Measurements from ENCODE around the gene PTPRM. TPM values are rescaled to one million over a fixed set of nuclear protein-coding genes. Genes with fewer than 3 reads are reported as not detected.

The PTPRM gene
- total and polyA plus RNA-seq, 2 experiments from 2014 or later: 30.9 to 62.8 TPM

DNA sequence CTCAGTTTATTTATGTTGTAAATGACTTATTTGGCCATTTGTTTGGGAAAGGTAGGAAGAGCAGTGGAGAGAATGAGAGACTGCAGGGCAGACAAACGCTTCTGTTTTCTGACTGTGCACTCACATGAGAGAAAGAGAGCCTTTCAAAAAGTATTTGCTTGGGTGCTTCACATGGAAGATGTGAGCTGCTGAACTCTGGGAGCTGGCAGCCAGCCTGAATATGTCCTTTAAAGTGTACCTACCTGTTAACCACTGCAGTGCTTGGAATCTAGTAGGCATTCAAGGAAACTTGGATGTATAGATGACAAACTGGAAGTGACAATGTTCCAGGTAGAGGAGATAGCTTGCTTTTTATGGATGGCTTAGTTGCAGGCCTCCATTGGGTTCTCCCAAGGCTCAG lies 68.8 kb downstream of the PTPRM start:
- WGBS, 2 experiments (ENCODE audit: low coverage in 1 of 2, low lambda C conversion rate in 2 of 2, missing lambda C conversion rate in 2 of 2): 94 to 95% methylated on average over 1 of the region's 1 CpG
- TF ChIP-seq EZH2phosphoT487 (IDR thresholded peaks at IDR 0.05; ENCODE audit: insufficient read depth, low read depth): no peak
- TF ChIP-seq EZH2 (IDR thresholded peaks at IDR 0.05; ENCODE audit: insufficient read depth, poor library complexity, severe bottlenecking): no peak
- no peaks in the 10 kb centered on the region for H4K20me1 ChIP-seq (ENCODE audit: insufficient read depth)
- H3K4me2 ChIP-seq (ENCODE audit: unreplicated experiment): no peak overlapping the region
- no peak overlapping the region for H3K27ac ChIP-seq
- DNase-seq: no peak
- no peaks in the 10 kb centered on the region for H3K9me3 ChIP-seq (ENCODE audit: low read depth)
- H3K4me1 ChIP-seq (ENCODE audit: insufficient read depth): peaks cover 25% of the 10 kb centered on the region
- no peak overlapping the region for H3K4me3 ChIP-seq
- H3F3A ChIP-seq (ENCODE audit: insufficient read depth): no peaks in the 10 kb centered on the region
- H2AFZ ChIP-seq: no peak overlapping the region
- no peak overlapping the region for H3K9ac ChIP-seq
- H3K27me3 ChIP-seq (replicated peaks; ENCODE audit: insufficient read depth): no peaks in the 10 kb centered on the region
- H3K36me3 ChIP-seq (ENCODE audit: low read depth): no peaks in the 10 kb centered on the region
- H3K79me2 ChIP-seq (ENCODE audit: insufficient read depth): peaks cover 20% of the 10 kb centered on the region
- in situ Hi-C loops (cut with MboI): no loop called here
- H3K9me2 ChIP-seq (ENCODE audit: insufficient read depth): no peaks in the 10 kb centered on the region

GRCh38 chr18:7637269-7637668 lies 70.2 kb downstream of the PTPRM start:
- Histone ChIP-seq H3K79me2 (ENCODE audit: insufficient read depth) (peaks cover 6% of the 10 kb centered on the region), H4K20me1 (ENCODE audit: insufficient read depth) (no peaks in the 10 kb centered on the region), H3F3A (ENCODE audit: insufficient read depth) (no peaks in the 10 kb centered on the region), H3K4me1 (ENCODE audit: insufficient read depth) (peaks cover 25% of the 10 kb centered on the region), H3K9me2 (ENCODE audit: insufficient read depth) (no peaks in the 10 kb centered on the region), H3K27ac (no peak overlapping the region), H2AFZ (no peak overlapping the region), H3K9ac (no peak overlapping the region), H3K4me3 (no peak overlapping the region), H3K4me2 (ENCODE audit: unreplicated experiment) (no peak overlapping the region), H3K36me3 (ENCODE audit: low read depth) (no peaks in the 10 kb centered on the region), H3K9me3 (ENCODE audit: low read depth) (no peaks in the 10 kb centered on the region), H3K27me3 (replicated peaks; ENCODE audit: insufficient read depth) (no peaks in the 10 kb centered on the region)
- TF ChIP-seq EZH2 (IDR thresholded peaks at IDR 0.05; ENCODE audit: insufficient read depth, poor library complexity, severe bottlenecking): no peak
- no peak for TF ChIP-seq EZH2phosphoT487 (IDR thresholded peaks at IDR 0.05; ENCODE audit: insufficient read depth, low read depth)
- DNase-seq: peak; percentile 23
- in situ Hi-C loops (cut with MboI): no loop called here
- WGBS, 2 experiments (ENCODE audit: low coverage in 1 of 2, low lambda C conversion rate in 2 of 2, missing lambda C conversion rate in 2 of 2): 91 to 93% methylated on average over 2 of the region's 2 CpGs

- no peak for DNase-seq
- Histone ChIP-seq H3K27me3 (replicated peaks; ENCODE audit: insufficient read depth) (no peaks in the 10 kb centered on the region), H3K9ac (no peak overlapping the region), H3K27ac (no peak overlapping the region), H3K79me2 (ENCODE audit: insufficient read depth) (no peaks in the 10 kb centered on the region; the same call in 1 of the 2 replicates), H3F3A (ENCODE audit: insufficient read depth) (no peaks in the 10 kb centered on the region), H3K36me3 (ENCODE audit: low read depth) (no peaks in the 10 kb centered on the region), H4K20me1 (ENCODE audit: insufficient read depth) (no peaks in the 10 kb centered on the region), H3K4me1 (ENCODE audit: insufficient read depth) (peaks cover 18% of the 10 kb centered on the region), H2AFZ (no peak overlapping the region), H3K4me2 (ENCODE audit: unreplicated experiment) (no peak overlapping the region), H3K9me3 (ENCODE audit: low read depth) (no peaks in the 10 kb centered on the region), H3K9me2 (ENCODE audit: insufficient read depth) (no peaks in the 10 kb centered on the region), H3K4me3 (no peak overlapping the region)
- no peak for TF ChIP-seq EZH2 (IDR thresholded peaks at IDR 0.05; ENCODE audit: insufficient read depth, poor library complexity, severe bottlenecking)
- no peak for TF ChIP-seq EZH2phosphoT487 (IDR thresholded peaks at IDR 0.05; ENCODE audit: insufficient read depth, low read depth)
- in situ Hi-C loops (cut with MboI): no loop called here
Observed at GRCh38 chr18:7638321-7638720, 71.2 kb downstream of the PTPRM start.

GRCh38 chr18:7641813-7642212 lies 74.7 kb downstream of the PTPRM start:
- Histone ChIP-seq H2AFZ (no peak overlapping the region), H4K20me1 (ENCODE audit: insufficient read depth) (no peaks in the 10 kb centered on the region; the same call in 1 of the 2 replicates), H3K79me2 (ENCODE audit: insufficient read depth) (peaks cover 13% of the 10 kb centered on the region; the same call in 1 of the 2 replicates), H3K4me3 (no peak overlapping the region), H3K36me3 (ENCODE audit: low read depth) (no peaks in the 10 kb centered on the region), H3F3A (ENCODE audit: insufficient read depth) (no peaks in the 10 kb centered on the region), H3K4me1 (ENCODE audit: insufficient read depth) (peaks cover 16% of the 10 kb centered on the region), H3K27ac (no peak overlapping the region), H3K9me2 (ENCODE audit: insufficient read depth) (no peaks in the 10 kb centered on the region), H3K4me2 (ENCODE audit: unreplicated experiment) (no peak overlapping the region), H3K9ac (no peak overlapping the region), H3K27me3 (replicated peaks; ENCODE audit: insufficient read depth) (no peaks in the 10 kb centered on the region), H3K9me3 (ENCODE audit: low read depth) (no peaks in the 10 kb centered on the region)
- in situ Hi-C loops (cut with MboI): no loop called here
- 92 to 93% methylated on average over 4 of the region's 4 CpGs for WGBS, 2 experiments (ENCODE audit: low coverage in 1 of 2, low lambda C conversion rate in 2 of 2, missing lambda C conversion rate in 2 of 2)
- TF ChIP-seq EZH2 (IDR thresholded peaks at IDR 0.05; ENCODE audit: insufficient read depth, poor library complexity, severe bottlenecking): no peak
- TF ChIP-seq EZH2phosphoT487 (IDR thresholded peaks at IDR 0.05; ENCODE audit: insufficient read depth, low read depth): no peak
- no peak for DNase-seq

DNA sequence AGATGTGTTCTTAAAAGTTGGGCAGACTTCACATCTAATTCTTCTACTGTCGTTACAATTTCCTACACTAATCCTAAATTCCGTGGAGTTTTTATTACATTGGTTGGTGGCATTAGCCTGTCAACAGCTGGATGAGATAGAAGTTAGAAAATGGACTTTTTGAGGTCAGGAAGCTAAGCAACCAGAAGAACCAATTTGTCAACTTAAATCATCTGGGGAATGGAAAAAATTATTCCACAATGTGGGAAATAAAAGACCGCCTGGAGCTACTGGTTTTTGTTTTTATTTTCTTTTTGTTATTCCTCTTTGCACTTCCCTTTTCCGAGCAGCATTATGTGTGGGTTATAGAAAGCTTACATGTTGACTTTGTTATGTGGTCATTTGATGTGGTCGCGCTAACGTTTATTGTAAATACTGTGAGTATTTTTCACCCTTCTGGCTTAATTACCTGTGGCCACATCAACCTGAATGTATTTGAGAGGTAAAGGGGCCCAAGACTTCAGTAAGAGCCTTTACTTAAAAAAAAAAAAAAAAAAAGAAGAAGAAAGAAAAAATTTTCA lies 75.3 kb downstream of the PTPRM start:
- Histone ChIP-seq H3F3A (ENCODE audit: insufficient read depth) (no peaks in the 10 kb centered on the region), H3K9me2 (ENCODE audit: insufficient read depth) (no peaks in the 10 kb centered on the region), H3K9me3 (ENCODE audit: low read depth) (no peaks in the 10 kb centered on the region), H3K4me3 (no peak overlapping the region), H3K4me1 (ENCODE audit: insufficient read depth) (peaks cover 13% of the 10 kb centered on the region), H3K4me2 (ENCODE audit: unreplicated experiment) (no peak overlapping the region), H3K36me3 (ENCODE audit: low read depth) (no peaks in the 10 kb centered on the region), H3K27ac (no peak overlapping the region), H3K79me2 (ENCODE audit: insufficient read depth) (peaks cover 19% of the 10 kb centered on the region; the same call in 1 of the 2 replicates), H3K9ac (no peak overlapping the region), H2AFZ (no peak overlapping the region), H4K20me1 (ENCODE audit: insufficient read depth) (no peaks in the 10 kb centered on the region; the same call in 1 of the 2 replicates), H3K27me3 (replicated peaks; ENCODE audit: insufficient read depth) (no peaks in the 10 kb centered on the region)
- TF ChIP-seq EZH2phosphoT487 (IDR thresholded peaks at IDR 0.05; ENCODE audit: insufficient read depth, low read depth) (no peak), EZH2 (IDR thresholded peaks at IDR 0.05; ENCODE audit: insufficient read depth, poor library complexity, severe bottlenecking) (no peak)
- no peak for DNase-seq
- in situ Hi-C loops (cut with MboI): no loop called here
- WGBS, 2 experiments (ENCODE audit: low coverage in 1 of 2, low lambda C conversion rate in 2 of 2, missing lambda C conversion rate in 2 of 2): 87% methylated on average over 7 of the region's 7 CpGs
